GM12872 (cell line): ENCODE data around the gene CREB3L2.

Source experiments
- TF ChIP-seq, protein P1 (sequence below): IDR thresholded peaks from 3 replicates; pipeline ENCODE4 v1.5.1; 2011; ENCODE audit warnings: low read depth, mild to moderate bottlenecking, low read length, moderate library complexity; ENCODE audit not compliant: insufficient read depth

CREB3L2 gene

DNA sequence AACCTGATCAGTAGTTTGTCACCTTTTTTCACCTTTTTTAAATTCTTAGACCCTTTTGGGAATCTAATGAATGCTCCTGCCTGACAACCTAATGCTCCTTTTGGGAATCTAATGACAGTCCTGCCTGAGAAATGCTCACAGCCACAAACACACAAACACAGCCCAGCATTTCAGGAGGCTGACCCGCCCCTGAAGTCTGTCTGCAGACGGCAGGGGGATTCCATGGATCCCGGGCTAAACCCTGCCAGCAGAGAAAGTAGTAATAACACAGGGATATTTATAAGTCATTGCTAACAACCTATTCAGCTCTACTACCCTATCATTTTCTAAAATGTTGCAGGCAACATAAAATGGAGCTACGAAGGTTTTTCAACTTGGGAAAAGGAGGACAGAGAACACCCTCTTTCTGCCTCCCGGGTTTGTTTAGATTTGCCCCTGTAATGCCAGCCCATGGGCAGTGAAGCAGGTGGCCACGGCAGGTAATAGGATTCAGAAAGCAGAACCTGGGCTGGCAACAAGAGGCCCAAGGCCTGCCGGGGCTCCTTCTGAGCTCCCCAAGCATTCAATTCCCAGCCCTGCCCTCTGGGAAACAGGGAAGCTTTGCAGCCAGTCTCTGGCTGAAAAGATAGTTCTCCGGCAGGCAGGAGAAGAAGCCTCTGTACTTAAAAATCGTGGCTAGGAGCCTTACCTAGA lies 65.2 kb downstream of the CREB3L2 start:
- TF ChIP-seq, protein P1, sequence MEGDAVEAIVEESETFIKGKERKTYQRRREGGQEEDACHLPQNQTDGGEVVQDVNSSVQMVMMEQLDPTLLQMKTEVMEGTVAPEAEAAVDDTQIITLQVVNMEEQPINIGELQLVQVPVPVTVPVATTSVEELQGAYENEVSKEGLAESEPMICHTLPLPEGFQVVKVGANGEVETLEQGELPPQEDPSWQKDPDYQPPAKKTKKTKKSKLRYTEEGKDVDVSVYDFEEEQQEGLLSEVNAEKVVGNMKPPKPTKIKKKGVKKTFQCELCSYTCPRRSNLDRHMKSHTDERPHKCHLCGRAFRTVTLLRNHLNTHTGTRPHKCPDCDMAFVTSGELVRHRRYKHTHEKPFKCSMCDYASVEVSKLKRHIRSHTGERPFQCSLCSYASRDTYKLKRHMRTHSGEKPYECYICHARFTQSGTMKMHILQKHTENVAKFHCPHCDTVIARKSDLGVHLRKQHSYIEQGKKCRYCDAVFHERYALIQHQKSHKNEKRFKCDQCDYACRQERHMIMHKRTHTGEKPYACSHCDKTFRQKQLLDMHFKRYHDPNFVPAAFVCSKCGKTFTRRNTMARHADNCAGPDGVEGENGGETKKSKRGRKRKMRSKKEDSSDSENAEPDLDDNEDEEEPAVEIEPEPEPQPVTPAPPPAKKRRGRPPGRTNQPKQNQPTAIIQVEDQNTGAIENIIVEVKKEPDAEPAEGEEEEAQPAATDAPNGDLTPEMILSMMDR: no peak

DNA sequence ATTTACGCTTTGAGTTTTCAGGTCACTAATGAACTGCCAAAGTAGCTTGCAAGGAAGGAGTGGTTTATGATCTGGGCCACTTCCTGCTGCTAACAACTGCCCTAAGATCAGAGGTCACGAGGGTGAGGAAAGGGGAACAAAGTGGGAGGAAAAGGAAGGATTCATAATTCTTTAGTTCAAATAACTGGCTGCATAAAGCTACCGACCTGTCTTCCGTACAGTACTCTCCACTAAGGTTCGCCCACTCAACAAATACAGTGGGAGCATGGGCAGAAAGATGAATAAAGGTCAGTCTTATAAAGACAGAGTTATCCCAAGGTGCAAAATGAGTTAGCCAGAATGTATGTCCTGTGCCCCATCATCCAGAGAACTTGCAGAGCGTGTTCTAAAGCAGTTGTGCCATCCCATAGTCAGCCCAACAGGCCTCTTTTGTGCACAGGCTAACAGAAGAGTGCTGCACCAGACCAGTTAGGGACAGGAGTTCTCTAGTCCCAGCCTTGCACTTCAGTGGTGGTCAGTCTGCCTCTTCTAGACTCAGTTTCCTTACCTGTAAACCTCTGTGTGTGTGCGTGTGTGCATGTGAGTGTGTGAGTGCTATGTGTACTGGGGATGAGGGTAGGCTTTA lies 65.9 kb downstream of the CREB3L2 start:
- TF ChIP-seq, protein P1: no peak

DNA sequence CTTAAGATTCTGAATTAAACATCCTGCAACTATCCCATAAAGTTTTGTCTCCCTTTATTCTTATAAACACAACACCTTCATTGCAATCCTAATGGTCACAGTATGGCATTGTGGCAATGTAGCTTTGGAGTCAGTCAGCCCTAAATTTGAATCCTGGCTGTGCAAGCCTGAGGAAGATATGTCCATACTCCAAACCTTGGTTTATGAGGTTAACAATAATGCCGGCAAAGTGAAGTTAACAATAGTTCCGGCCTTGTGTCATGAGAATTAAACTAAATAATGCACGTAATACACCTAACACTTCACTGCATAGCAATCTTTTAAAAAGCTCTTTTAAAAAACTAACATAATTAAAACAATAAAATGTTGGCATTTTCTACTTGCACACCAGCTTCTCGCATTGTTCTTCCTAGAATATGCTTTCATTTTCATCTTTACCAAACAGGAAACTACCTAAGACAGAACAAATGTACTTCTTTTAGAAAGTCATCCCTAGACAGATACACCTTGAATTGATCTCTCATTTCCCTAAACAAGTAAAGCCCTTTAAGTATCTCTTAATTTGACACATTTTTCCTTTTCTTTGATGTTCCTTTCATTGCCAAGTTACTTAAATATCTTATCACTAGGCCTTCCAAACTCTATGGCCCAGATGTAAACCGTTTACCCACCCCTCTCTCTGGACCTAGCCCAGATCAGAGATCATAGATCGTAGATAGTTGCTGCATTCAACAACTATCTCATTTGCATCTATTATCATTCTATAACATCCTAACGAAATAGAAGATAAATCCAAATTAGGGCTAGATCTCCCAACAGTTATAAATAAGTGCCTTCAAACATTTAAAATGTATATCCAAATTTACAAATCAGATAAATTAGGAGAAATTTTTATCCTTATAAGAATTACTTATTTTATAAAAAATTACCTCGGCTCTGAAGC lies 66.7 kb downstream of the CREB3L2 start:
- TF ChIP-seq, protein P1: no peak

DNA sequence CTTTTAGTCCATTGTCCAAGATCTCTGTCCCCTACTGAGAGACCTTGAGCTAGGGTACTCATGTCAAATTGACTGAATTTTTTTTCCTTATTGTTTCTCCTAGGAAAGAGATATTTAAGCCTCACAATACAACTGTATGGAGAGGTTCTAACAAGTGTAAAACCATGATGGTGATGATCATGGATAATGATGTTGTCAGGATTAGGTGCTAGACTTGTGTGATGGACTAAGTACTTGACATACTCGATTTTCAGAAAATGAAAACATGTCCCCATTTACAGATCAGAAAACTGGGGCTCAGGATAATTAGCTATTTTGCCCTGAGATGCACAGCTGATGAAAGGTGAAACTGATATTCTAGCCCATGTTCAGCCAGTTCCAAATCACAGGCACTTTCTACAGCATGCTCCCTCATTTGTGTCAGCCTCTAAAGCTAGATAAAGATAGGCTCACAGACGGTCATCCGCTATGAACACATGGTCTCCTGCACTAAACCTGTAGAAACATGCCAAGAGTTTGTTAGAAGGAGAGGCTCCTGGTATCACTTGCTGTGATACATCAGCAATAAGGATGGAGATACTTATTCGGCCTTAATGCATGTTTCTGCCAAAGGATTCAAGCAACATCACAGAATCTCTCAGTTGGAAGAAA lies 67.6 kb downstream of the CREB3L2 start:
- TF ChIP-seq, protein P1: no peak

DNA sequence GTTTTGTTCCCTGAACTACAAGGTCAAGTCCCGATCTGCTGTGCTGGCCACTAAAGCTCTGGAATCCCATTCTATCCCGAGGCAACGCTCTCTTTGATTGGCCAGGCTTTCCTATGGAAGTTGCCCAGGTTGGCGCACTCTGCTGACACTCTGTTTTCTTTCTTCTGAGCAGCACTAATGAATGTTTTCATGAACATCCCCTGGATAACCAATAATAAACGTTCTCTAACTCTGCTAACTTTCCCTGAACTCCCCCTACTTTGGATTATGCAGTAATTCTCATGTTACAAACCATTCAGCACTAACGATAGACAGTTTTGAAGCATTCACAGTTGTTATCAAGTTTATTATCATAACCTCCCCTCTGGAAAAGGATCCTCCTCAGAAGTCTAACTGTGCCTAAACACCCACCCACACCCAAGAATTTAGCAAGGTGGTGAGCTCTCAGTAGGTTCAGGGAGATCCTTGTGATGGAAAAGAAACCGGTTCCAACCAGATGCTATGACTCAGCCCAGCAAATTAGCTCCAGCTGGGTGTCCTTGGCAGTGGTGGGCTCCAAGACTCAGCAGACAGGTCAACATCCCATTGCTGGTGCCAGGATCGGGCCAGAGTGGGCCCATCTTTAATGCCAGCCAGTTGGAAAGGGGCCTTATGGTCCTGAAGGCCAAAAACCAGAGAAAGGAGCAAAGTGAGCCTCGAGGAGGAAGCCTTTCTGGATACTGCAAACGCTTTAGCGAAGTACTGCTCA lies 68.4 kb downstream of the CREB3L2 start:
- TF ChIP-seq, protein P1: no peak

DNA sequence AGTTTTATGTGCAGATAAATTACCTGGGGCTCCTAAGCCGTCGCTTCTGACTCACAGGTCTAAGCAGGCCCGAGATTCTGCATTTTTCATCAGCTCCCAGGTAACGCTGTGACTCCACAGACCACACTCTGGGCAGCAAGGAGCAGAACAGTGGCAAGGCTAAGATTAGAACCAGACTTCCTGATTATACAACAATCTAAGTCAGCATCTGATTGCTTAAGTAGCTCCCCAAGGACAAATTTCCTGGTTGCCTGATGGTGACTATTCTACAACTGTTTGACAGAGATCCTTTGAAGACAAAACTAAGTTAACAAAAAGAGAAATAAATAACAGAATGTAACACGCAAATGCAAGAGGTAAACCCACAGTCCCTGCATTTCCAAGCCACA lies 69.0 kb downstream of the CREB3L2 start:
- TF ChIP-seq, protein P1: no peak
